ENCODE data around the gene GLB1L2. TPM values are rescaled to one million over a fixed set of nuclear protein-coding genes. Genes with fewer than 3 reads are reported as not detected.

Gene GLB1L2
- total and polyA plus RNA-seq, 12 donors, result 0.11 to 0.72 (median 0.30) TPM

- H3K4me1 ChIP-seq, result no peaks in the 10 kb centered on the region
- TF ChIP-seq CTCF (IDR thresholded peaks at IDR 0.05), result no peak
- no peaks in the 10 kb centered on the region for H3K36me3 ChIP-seq
- ATAC-seq, result no peak
- H3K9me3 ChIP-seq, result no peaks in the 10 kb centered on the region
- intact Hi-C loops (cut with DNase I), result no loop called here
- no peak overlapping the region for H3K27ac ChIP-seq
- H3K4me3 ChIP-seq, result no peak overlapping the region
- peaks cover 0 to 8% (median 0%) of the 10 kb centered on the region in 7 donors for H3K27me3 ChIP-seq
- DNase-seq, result no peak
- 79 to 82% methylated on average over 7 of the region's 7 CpGs for WGBS, 2 donors
Measured at GRCh38 chr11:134290646-134291045, 41.1 kb upstream of the GLB1L2 start.

GRCh38 chr11:134291196-134291595, 40.6 kb upstream of the GLB1L2 start:
- intact Hi-C loops (cut with DNase I), result no loop called here
- H3K4me1 ChIP-seq, result no peaks in the 10 kb centered on the region
- no peaks in the 10 kb centered on the region for H3K9me3 ChIP-seq
- TF ChIP-seq CTCF (IDR thresholded peaks at IDR 0.05), result no peak
- H3K36me3 ChIP-seq, result no peaks in the 10 kb centered on the region
- H3K27me3 ChIP-seq, result peaks cover 0 to 8% (median 0%) of the 10 kb centered on the region in 7 donors
- H3K27ac ChIP-seq, result no peak overlapping the region
- DNase-seq (no peak), ATAC-seq (no peak)
- H3K4me3 ChIP-seq, result no peak overlapping the region
- WGBS, 2 donors, result 77 to 97% methylated on average over 6 of the region's 6 CpGs

GRCh38 chr11:134292661-134293060, 39.1 kb upstream of the GLB1L2 start:
- WGBS, 2 donors, result 73 to 89% methylated on average over 15 of the region's 15 CpGs
- Histone ChIP-seq H3K27ac (no peak overlapping the region), H3K4me1 (no peaks in the 10 kb centered on the region), H3K9me3 (no peaks in the 10 kb centered on the region), H3K36me3 (no peaks in the 10 kb centered on the region), H3K4me3 (no peak overlapping the region), H3K27me3 (peaks cover 0 to 8% (median 0%) of the 10 kb centered on the region in 7 donors)
- intact Hi-C loops (cut with DNase I), result no loop called here
- TF ChIP-seq CTCF (IDR thresholded peaks at IDR 0.05), result no peak
- DNase-seq, result no peak
- ATAC-seq, result no peak

GRCh38 chr11:134293119-134294113, 38.4 kb upstream of the GLB1L2 start:
- ATAC-seq, result no peak
- no peak overlapping the region for H3K4me3 ChIP-seq
- WGBS, 2 donors, result 74 to 84% methylated on average over 19 to 20 of the region's 20 CpGs
- H3K27ac ChIP-seq, result no peak overlapping the region
- intact Hi-C loops (cut with DNase I), result no loop called here
- H3K9me3 ChIP-seq, result no peaks in the 10 kb centered on the region
- no peak for TF ChIP-seq CTCF (IDR thresholded peaks at IDR 0.05)
- peaks cover 0 to 7% (median 0%) of the 10 kb centered on the region in 7 donors for H3K27me3 ChIP-seq
- H3K4me1 ChIP-seq, result no peaks in the 10 kb centered on the region
- H3K36me3 ChIP-seq, result no peaks in the 10 kb centered on the region
- no peak for DNase-seq

All from heart right ventricle (tissue), 16 donors.